Measurements from ENCODE around the gene CDC45. TPM values are rescaled to one million over a fixed set of nuclear protein-coding genes. Genes with fewer than 3 reads are reported as not detected.

The CDC45 gene
- total and polyA plus RNA-seq, 10 donors: 1.5 to 7.3 (median 4.9) TPM

- Histone ChIP-seq H3K4me1 (peaks cover 15 to 62% (median 41%) of the 10 kb centered on the region in 6 donors), H3K27me3 (replicated peaks in 1 of 7) (no peaks in the 10 kb centered on the region), H3K36me3 (peaks cover 0 to 53% (median 26%) of the 10 kb centered on the region in 6 donors), H3K27ac (peak within 1 kb of the TSS; percentile 59 to 98 (median 95)), H3K4me3 (peak within 1 kb of the TSS; percentile 64 to 98 (median 84)), H3K9me3 (no peaks in the 10 kb centered on the region)
- DNase-seq: peak; percentile 95
- peak in 1 of 3 donors; percentile 61 for TF ChIP-seq POLR2A (IDR thresholded peaks at IDR 0.05)
- peak; percentile 96 to 97 (median 96) for TF ChIP-seq POLR2AphosphoS5 (IDR thresholded peaks at IDR 0.05)
- peak in 4 of 11 experiments; percentile 9 to 21 (median 16) for TF ChIP-seq CTCF (IDR thresholded peaks at IDR 0.05 in 8 of 11, conservative IDR thresholded peaks at IDR 0.05 in 3 of 11)
- intact Hi-C loops (cut with DNase I; ENCODE audit: low total_unique reads): loop anchor here (10.0 kb wide), 1 partner anchor 153 kb away; the partner anchor contains the start of gene CLTCL1
- 0 to 1% (median 0%) methylated on average over 30 to 92 of the region's 92 CpGs for WGBS, 5 donors
Observed at GRCh38 chr22:19447330-19448075, 32.2 kb upstream of the CDC45 start, which contains the start of gene C22orf39. C22orf39 (minus strand) TSS chr22:19447711; CDS start chr22:19447688, 23 bp downstream.

- Histone ChIP-seq H3K36me3 (peaks cover 0 to 53% (median 32%) of the 10 kb centered on the region in 6 donors), H3K27me3 (replicated peaks in 1 of 7) (no peaks in the 10 kb centered on the region), H3K27ac (peak overlapping the region; percentile 59 to 98 (median 95)), H3K4me3 (peak overlapping the region; percentile 64 to 98 (median 84)), H3K9me3 (no peaks in the 10 kb centered on the region), H3K4me1 (peaks cover 15 to 56% (median 40%) of the 10 kb centered on the region in 6 donors)
- WGBS, 5 donors: 14 to 17% (median 15%) methylated on average over 14 of the region's 14 CpGs
- intact Hi-C loops (cut with DNase I; ENCODE audit: low total_unique reads): loop anchor here (10.0 kb wide), 1 partner anchor 153 kb away; the partner anchor contains the start of gene CLTCL1
- TF ChIP-seq POLR2A (IDR thresholded peaks at IDR 0.05) (no peak), POLR2AphosphoS5 (IDR thresholded peaks at IDR 0.05) (peak in 1 of 3 donors; percentile 3), CTCF (IDR thresholded peaks at IDR 0.05 in 8 of 11, conservative IDR thresholded peaks at IDR 0.05 in 3 of 11) (no peak)
- no peak for DNase-seq
Observed at GRCh38 chr22:19448076-19448607, 31.6 kb upstream of the CDC45 start.

- intact Hi-C loops (cut with DNase I; ENCODE audit: low total_unique reads): loop anchor here (10.0 kb wide), 1 partner anchor 154 kb away; the partner anchor contains the start of gene CLTCL1
- Histone ChIP-seq H3K9me3 (no peaks in the 10 kb centered on the region), H3K36me3 (peaks cover 0 to 53% (median 33%) of the 10 kb centered on the region in 6 donors), H3K4me3 (peak overlapping the region in 2 of 8 donors; percentile 84 to 98), H3K4me1 (peaks cover 15 to 49% (median 37%) of the 10 kb centered on the region in 6 donors), H3K27me3 (replicated peaks in 1 of 7) (no peaks in the 10 kb centered on the region), H3K27ac (peak overlapping the region in 4 of 8 donors; percentile 96 to 98 (median 97))
- DNase-seq: no peak
- 81 to 86% (median 85%) methylated on average over 4 to 5 of the region's 5 CpGs for WGBS, 5 donors
- TF ChIP-seq POLR2AphosphoS5 (IDR thresholded peaks at IDR 0.05): no peak
Observed at GRCh38 chr22:19448739-19449421, 30.8 kb upstream of the CDC45 start.

GRCh38 chr22:19449422-19449767, 30.3 kb upstream of the CDC45 start:
- intact Hi-C loops (cut with DNase I; ENCODE audit: low total_unique reads): loop anchor here (10.0 kb wide), 1 partner anchor 155 kb away; the partner anchor contains the start of gene CLTCL1
- no peaks in the 10 kb centered on the region for H3K27me3 ChIP-seq (replicated peaks in 1 of 7)
- H3K27ac ChIP-seq: peak overlapping the region in 1 of 8 donors; percentile 98
- no peaks in the 10 kb centered on the region for H3K9me3 ChIP-seq
- H3K4me1 ChIP-seq: peaks cover 15 to 44% (median 34%) of the 10 kb centered on the region in 6 donors
- no peak for TF ChIP-seq POLR2AphosphoS5 (IDR thresholded peaks at IDR 0.05)
- TF ChIP-seq CTCF (IDR thresholded peaks at IDR 0.05 in 8 of 11, conservative IDR thresholded peaks at IDR 0.05 in 3 of 11): no peak
- TF ChIP-seq POLR2A (IDR thresholded peaks at IDR 0.05): no peak
- H3K36me3 ChIP-seq: peaks cover 0 to 53% (median 33%) of the 10 kb centered on the region in 6 donors
- 76 to 88% (median 80%) methylated on average over 2 of the region's 2 CpGs for WGBS, 5 donors
- no peak overlapping the region for H3K4me3 ChIP-seq
- no peak for DNase-seq
